HG03135 (cell line): Measurements from ENCODE around the gene TNFRSF9.
A peak's percentile ranks its signal among the peaks of the same experiment; 100 is the strongest.
"Not testable (repeated sequence)": the region's sequence is repeated elsewhere in the genome, so short reads cannot be mapped to it uniquely, and the experiment has no call there.

Source experiments
- ATAC-seq: cut with Tn5 transposase; IDR thresholded peaks from one replicate; pipeline ENCODE4 v1.9.1; 2021; ENCODE audit warnings: mild to moderate bottlenecking, moderate library complexity; ENCODE audit not compliant: unreplicated experiment

Gene TNFRSF9

GRCh38 chr1:7961216-7962013 lies 20.8 kb upstream of the TNFRSF9 start, which contains the start of gene PARK7:
PARK7 (plus strand) TSS chr1:7961711; CDS start chr1:7962786, 1,075 bp downstream.
- peak; percentile 94 for ATAC-seq

GRCh38 chr1:7960867-7961215 lies 20.2 kb upstream of the TNFRSF9 start:
- no peak for ATAC-seq

GRCh38 chr1:7960165-7960564 lies 19.5 kb upstream of the TNFRSF9 start:
- no peak for ATAC-seq

GRCh38 chr1:7956218-7957032 lies 15.8 kb upstream of the TNFRSF9 start:
- ATAC-seq, result no peak

GRCh38 chr1:7954683-7955082 lies 14.0 kb upstream of the TNFRSF9 start:
- no peak for ATAC-seq

- peak; percentile 89 for ATAC-seq
These were observed 13.4 kb upstream of the TNFRSF9 start for GRCh38 chr1:7953850-7954609.

GRCh38 chr1:7952791-7953190 lies 12.2 kb upstream of the TNFRSF9 start:
- ATAC-seq, result not testable (repeated sequence)

GRCh38 chr1:7948960-7949359 lies 8.3 kb upstream of the TNFRSF9 start:
- ATAC-seq, result no peak

- ATAC-seq, result no peak
These were observed 2.6 kb upstream of the TNFRSF9 start for GRCh38 chr1:7943251-7943650.

GRCh38 chr1:7942214-7942921 lies 1.7 kb upstream of the TNFRSF9 start:
- no peak for ATAC-seq

- ATAC-seq, result no peak
These were observed 776 bp upstream of the TNFRSF9 start for GRCh38 chr1:7941437-7941793.

GRCh38 chr1:7940034-7940433 lies 605 bp downstream of the TNFRSF9 start:
- ATAC-seq, result no peak

GRCh38 chr1:7938070-7938469 lies 2.6 kb downstream of the TNFRSF9 start:
- no peak for ATAC-seq

- ATAC-seq, result no peak
These were observed 8.0 kb downstream of the TNFRSF9 start for GRCh38 chr1:7932524-7933138.

- ATAC-seq, result no peak
These were observed 9.2 kb downstream of the TNFRSF9 start for GRCh38 chr1:7931446-7931812.

GRCh38 chr1:7930645-7931445 lies 9.8 kb downstream of the TNFRSF9 start:
- no peak for ATAC-seq

GRCh38 chr1:7929637-7930036 lies 11.0 kb downstream of the TNFRSF9 start:
- no peak for ATAC-seq

GRCh38 chr1:7928247-7928646 lies 12.4 kb downstream of the TNFRSF9 start:
- no peak for ATAC-seq

- ATAC-seq, result not testable (repeated sequence)
These were observed 13.6 kb downstream of the TNFRSF9 start for GRCh38 chr1:7927061-7927460.

GRCh38 chr1:7922301-7922700 lies 18.3 kb downstream of the TNFRSF9 start:
- ATAC-seq, result no peak
